SK-N-SH (cell line): ENCODE results near the gene GPC5.

Experiments used
- CTCF ChIP-seq: fragments of 200-600 bp; sonication (generic); IDR thresholded peaks from 2 replicates; pipeline ENCODE4 v1.6.1; 2017; ENCODE audit warnings: antibody characterized with exemption, mild to moderate bottlenecking, moderate library complexity
- EP300 ChIP-seq, 2 experiments: IDR thresholded peaks; 2 replicates each; pipeline versions ENCODE4 v1.4.0 to v1.6.1; 2012; ENCODE audit warnings: borderline replicate concordance in 1 of 2, low read depth in 1 of 2, low read length in 1 of 2
- RXRA ChIP-seq: IDR thresholded peaks from 2 replicates; pipeline ENCODE4 v1.4.0; 2012; ENCODE audit warnings: low read depth, mild to moderate bottlenecking, borderline replicate concordance

DNA sequence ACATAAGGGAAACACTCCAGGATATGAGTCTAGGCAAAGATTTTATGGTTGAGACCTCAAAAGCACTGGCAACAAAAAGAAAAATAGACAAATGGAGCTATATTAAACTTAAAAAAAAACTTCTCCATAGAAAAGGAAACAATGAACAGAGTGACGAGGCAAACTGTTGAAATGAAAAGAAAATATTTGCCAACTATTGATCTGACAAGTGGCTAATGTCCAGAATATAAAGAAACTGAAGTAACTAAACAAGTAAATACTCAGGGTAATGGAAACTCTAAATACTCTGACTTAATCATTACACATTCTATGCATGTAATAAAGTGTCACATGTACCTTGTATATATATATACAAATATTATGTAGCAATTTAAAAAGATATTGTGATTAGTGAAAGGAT, 562.5 kb downstream of the GPC5 start:
- TF ChIP-seq CTCF (no peak), EP300 (IDR thresholded peaks at IDR 0.05; ENCODE audit: borderline replicate concordance in 1 of 2, low read depth in 1 of 2, low read length in 1 of 2) (no peak), RXRA (no peak)
